Tibial nerve (tissue), 4 donors: ENCODE measurements around the gene MYO1B. TPM values are rescaled to one million over a fixed set of nuclear protein-coding genes. Genes with fewer than 3 reads are reported as not detected.

Experiments
- DNase-seq, 2 donors: peaks; one replicate each; pipeline ENCODE4 v3.0.0-alpha.2; 2019; ENCODE audit warnings: low spot score in 2 of 2
- H3K27ac ChIP-seq, 4 donors: fragments of 200-600 bp; sonication (generic) in 3 of 4; one replicate each; pipeline ENCODE4 v1.5.1; 2017 to 2019; ENCODE audit warnings: mild to moderate bottlenecking in 1 of 4
- H3K27me3 ChIP-seq, 2 donors: fragments of 200-600 bp; sonication (generic) in 1 of 2; one replicate each; pipeline versions ENCODE4 v1.5.1 to v1.6.0; 2017 to 2019
- H3K36me3 ChIP-seq, 3 donors: fragments of 200-600 bp; sonication (generic); one replicate each; pipeline ENCODE4 v1.5.1; 2018 to 2019
- H3K4me1 ChIP-seq, 4 donors: fragments of 200-600 bp; sonication (generic) in 3 of 4; one replicate each; pipeline ENCODE4 v1.5.1; 2017 to 2019
- H3K4me3 ChIP-seq, 4 donors: fragments of 200-600 bp; sonication (generic) in 3 of 4; one replicate each; pipeline ENCODE4 v1.5.1; 2017 to 2019; ENCODE audit warnings: mild to moderate bottlenecking in 1 of 4, moderate library complexity in 1 of 4
- H3K9me3 ChIP-seq, 4 donors: fragments of 200-600 bp; sonication (generic) in 3 of 4; one replicate each; pipeline ENCODE4 v1.5.1; 2017 to 2019
- EP300 ChIP-seq, 2 donors: sonication (generic); formaldehyde crosslinking; IDR thresholded peaks; one replicate each; pipeline ENCODE4 v1.6.1; 2017; ENCODE audit warnings: antibody characterized with exemption in 2 of 2, mild to moderate bottlenecking in 1 of 2
- POLR2A ChIP-seq, 2 donors: fragments of 450-650 bp; IDR thresholded peaks; one replicate each; pipeline ENCODE4 v1.6.1; 2017; ENCODE audit warnings: antibody characterized with exemption in 2 of 2, mild to moderate bottlenecking in 2 of 2, moderate library complexity in 2 of 2
- WGBS, 2 donors: methylation state at CpG; one replicate each; pipeline ENCODE4 v1.1.5; 2018; 5-methylcytosine and 5-hydroxymethylcytosine counted together
- total RNA-seq, 4 donors: library from RNA; depleted of rRNA; stranded (reverse); fragments of >200 nt; gene quantifications; one replicate each; pipeline ENCODE4 v1.1.0, GENCODE V29; 2016
- TF ChIP-seq, protein P1 (sequence below), 5 experiments: fragments of 200-600 bp in 3 of 5; fragments of 450-650 bp in 2 of 5; sonication (generic) in 3 of 5; IDR thresholded peaks; one replicate each; pipeline ENCODE4 v1.5.1; 2016 to 2019; ENCODE audit warnings: antibody characterized with exemption in 5 of 5, mild to moderate bottlenecking in 3 of 5, moderate library complexity in 2 of 5

MYO1B gene
- total RNA-seq, 4 donors from 2014 or later = 27.9 to 44.4 (median 36.8) TPM

DNA sequence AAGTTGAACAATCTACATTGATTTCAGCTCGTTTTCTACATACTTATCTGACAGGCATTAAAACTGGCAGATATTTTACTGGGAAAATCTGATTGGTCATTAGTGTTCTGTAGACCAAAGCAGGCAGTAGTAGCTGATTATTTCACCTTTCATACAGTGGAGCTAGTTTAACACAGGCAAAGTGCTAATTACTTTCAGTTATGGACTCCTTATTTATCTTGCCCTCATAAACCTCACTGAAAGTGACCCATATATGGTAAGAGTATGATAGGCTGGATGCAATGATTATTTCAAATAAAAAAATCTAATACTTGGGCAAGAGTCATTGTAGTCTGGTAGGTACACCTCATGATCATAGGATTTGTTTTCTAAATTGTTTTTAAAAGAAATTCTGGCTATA lies 129.7 kb downstream of the MYO1B start:
- no peaks in the 10 kb centered on the region for H3K9me3 ChIP-seq
- H3K4me3 ChIP-seq = no peak overlapping the region
- 81 to 84% methylated on average over 1 of the region's 1 CpG for WGBS, 2 donors
- H3K36me3 ChIP-seq = no peaks in the 10 kb centered on the region
- DNase-seq = no peak
- H3K27ac ChIP-seq = no peak overlapping the region
- peaks cover 0 to 17% (median 12%) of the 10 kb centered on the region in 4 donors for H3K4me1 ChIP-seq
- no peaks in the 10 kb centered on the region for H3K27me3 ChIP-seq
- TF ChIP-seq EP300 (IDR thresholded peaks at IDR 0.05) = no peak
- TF ChIP-seq POLR2A (IDR thresholded peaks at IDR 0.05) = no peak
- TF ChIP-seq, protein P1, sequence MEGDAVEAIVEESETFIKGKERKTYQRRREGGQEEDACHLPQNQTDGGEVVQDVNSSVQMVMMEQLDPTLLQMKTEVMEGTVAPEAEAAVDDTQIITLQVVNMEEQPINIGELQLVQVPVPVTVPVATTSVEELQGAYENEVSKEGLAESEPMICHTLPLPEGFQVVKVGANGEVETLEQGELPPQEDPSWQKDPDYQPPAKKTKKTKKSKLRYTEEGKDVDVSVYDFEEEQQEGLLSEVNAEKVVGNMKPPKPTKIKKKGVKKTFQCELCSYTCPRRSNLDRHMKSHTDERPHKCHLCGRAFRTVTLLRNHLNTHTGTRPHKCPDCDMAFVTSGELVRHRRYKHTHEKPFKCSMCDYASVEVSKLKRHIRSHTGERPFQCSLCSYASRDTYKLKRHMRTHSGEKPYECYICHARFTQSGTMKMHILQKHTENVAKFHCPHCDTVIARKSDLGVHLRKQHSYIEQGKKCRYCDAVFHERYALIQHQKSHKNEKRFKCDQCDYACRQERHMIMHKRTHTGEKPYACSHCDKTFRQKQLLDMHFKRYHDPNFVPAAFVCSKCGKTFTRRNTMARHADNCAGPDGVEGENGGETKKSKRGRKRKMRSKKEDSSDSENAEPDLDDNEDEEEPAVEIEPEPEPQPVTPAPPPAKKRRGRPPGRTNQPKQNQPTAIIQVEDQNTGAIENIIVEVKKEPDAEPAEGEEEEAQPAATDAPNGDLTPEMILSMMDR (IDR thresholded peaks at IDR 0.05) = no peak

DNA sequence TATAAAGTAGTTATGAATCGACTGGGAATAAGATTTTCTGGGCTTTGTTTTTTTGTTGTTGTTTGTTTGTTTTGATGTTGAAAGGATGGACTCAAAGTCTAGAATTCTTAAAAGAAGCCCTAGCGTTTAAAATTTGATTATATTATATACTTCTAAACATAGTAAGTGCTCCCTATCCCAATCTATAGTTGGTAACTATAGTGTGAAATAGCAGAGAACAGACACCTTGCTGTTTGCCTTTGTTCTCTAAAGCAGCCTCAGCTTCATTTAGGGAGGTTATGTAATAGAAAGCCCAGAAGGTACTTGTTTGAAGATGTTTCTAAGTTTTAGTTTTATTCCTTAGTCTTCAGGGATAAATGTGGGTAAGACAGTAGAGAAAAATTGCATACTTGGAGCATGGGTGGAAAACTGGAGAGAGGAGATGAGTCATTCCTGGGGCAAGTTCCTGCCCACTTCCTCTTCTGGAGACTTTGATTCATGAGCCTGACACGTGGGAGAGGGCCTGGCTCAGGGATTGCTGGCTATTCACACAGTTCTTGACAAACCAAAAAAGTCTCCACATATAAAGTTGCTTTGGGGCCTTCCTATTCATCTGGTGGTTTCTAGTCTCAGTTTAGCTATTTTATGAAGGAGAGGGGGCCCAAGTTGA lies 131.9 kb downstream of the MYO1B start:
- no peaks in the 10 kb centered on the region for H3K36me3 ChIP-seq
- TF ChIP-seq EP300 (IDR thresholded peaks at IDR 0.05) = peak in 1 of 2 donors; percentile 67
- no peak for TF ChIP-seq POLR2A (IDR thresholded peaks at IDR 0.05)
- TF ChIP-seq, protein P1 (IDR thresholded peaks at IDR 0.05) = no peak
- peaks cover 0 to 17% (median 12%) of the 10 kb centered on the region in 4 donors for H3K4me1 ChIP-seq
- peak; percentile 55 to 70 for DNase-seq
- H3K9me3 ChIP-seq = no peaks in the 10 kb centered on the region
- H3K27me3 ChIP-seq = no peaks in the 10 kb centered on the region
- H3K27ac ChIP-seq = peak overlapping the region in 2 of 4 donors; percentile 26 to 72
- 51 to 53% methylated on average over 3 of the region's 3 CpGs for WGBS, 2 donors
- no peak overlapping the region for H3K4me3 ChIP-seq

- DNase-seq = no peak
- peaks cover 0 to 17% (median 12%) of the 10 kb centered on the region in 4 donors for H3K4me1 ChIP-seq
- no peaks in the 10 kb centered on the region for H3K9me3 ChIP-seq
- H3K27me3 ChIP-seq = no peaks in the 10 kb centered on the region
- TF ChIP-seq EP300 (IDR thresholded peaks at IDR 0.05) (no peak), POLR2A (IDR thresholded peaks at IDR 0.05) (no peak)
- TF ChIP-seq, protein P1 (IDR thresholded peaks at IDR 0.05) = no peak
- H3K36me3 ChIP-seq = no peaks in the 10 kb centered on the region
- H3K4me3 ChIP-seq = no peak overlapping the region
- H3K27ac ChIP-seq = no peak overlapping the region
Measured at GRCh38 chr2:191379375-191379774, 134.2 kb downstream of the MYO1B start.

GRCh38 chr2:191382801-191383200 lies 137.6 kb downstream of the MYO1B start:
- Histone ChIP-seq H3K27me3 (no peaks in the 10 kb centered on the region), H3K27ac (no peak overlapping the region), H3K4me3 (no peak overlapping the region), H3K9me3 (no peaks in the 10 kb centered on the region), H3K4me1 (peaks cover 0 to 10% (median 3%) of the 10 kb centered on the region in 4 donors), H3K36me3 (no peaks in the 10 kb centered on the region)
- DNase-seq = no peak
- TF ChIP-seq, protein P1 (IDR thresholded peaks at IDR 0.05) = no peak
- TF ChIP-seq POLR2A (IDR thresholded peaks at IDR 0.05) (no peak), EP300 (IDR thresholded peaks at IDR 0.05) (no peak)
- WGBS, 2 donors = 34 to 50% methylated on average over 1 of the region's 1 CpG

GRCh38 chr2:191383486-191383885 lies 138.3 kb downstream of the MYO1B start:
- TF ChIP-seq, protein P1 (IDR thresholded peaks at IDR 0.05) = no peak
- TF ChIP-seq EP300 (IDR thresholded peaks at IDR 0.05) (no peak), POLR2A (IDR thresholded peaks at IDR 0.05) (no peak)
- Histone ChIP-seq H3K4me1 (peaks cover 0 to 6% (median 0%) of the 10 kb centered on the region in 4 donors), H3K27ac (no peak overlapping the region), H3K36me3 (no peaks in the 10 kb centered on the region), H3K27me3 (no peaks in the 10 kb centered on the region), H3K9me3 (no peaks in the 10 kb centered on the region), H3K4me3 (no peak overlapping the region)
- WGBS, 2 donors = 23 to 42% methylated on average over 1 of the region's 1 CpG
- no peak for DNase-seq
